ENCODE results near the gene DNAJC7. TPM values are rescaled to one million over a fixed set of nuclear protein-coding genes. Genes with fewer than 3 reads are reported as not detected.

DNAJC7 gene
- total RNA-seq, 4 donors from 2014 or later = 70.1 to 79.6 (median 76.4) TPM

DNA sequence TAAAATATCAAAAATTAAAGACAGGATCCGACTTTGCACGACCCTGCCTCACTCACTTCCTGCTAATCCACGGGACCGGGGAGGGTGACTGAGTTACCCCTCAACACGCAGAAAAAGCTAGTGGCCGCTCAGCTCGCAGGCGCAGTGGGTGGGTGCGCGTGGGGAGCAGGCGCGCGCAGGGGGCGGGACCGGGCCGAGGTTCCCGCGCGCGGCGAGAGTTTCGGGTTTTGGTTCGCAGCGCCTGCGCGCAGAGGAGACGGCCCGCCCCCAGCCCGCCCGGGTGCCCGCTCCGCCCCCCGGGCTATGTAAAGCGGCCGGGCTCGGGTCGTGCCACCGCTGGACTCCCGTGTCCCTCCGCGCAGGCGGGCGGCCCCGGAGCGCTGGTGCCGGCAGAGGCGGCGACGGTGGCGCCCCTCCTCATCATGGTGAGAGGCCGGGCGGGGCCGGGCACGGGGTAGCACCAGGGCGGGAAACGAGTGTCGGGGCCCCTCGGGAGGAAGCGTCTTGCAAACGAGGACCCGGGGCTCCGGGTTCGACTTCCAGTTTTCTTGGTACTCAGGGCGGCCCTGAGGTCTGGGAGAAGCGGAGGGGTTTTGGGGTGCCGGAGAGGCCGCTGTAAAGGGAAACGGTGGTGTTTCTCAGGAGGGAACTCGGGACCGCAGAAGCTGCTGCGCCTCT lies 50.6 kb downstream of the DNAJC7 start, which contains the start of gene CNP:
TSS of gene CNP (plus strand) at position 333 of the 678 bp plus-strand sequence. CDS start at position 423, 90 bp downstream.
- no peak for TF ChIP-seq CTCF (IDR thresholded peaks at IDR 0.05; ENCODE audit: low read depth)

GRCh38 chr17:41965694-41966462 lies 51.4 kb downstream of the DNAJC7 start:
- TF ChIP-seq CTCF (IDR thresholded peaks at IDR 0.05; ENCODE audit: low read depth) = no peak

DNA sequence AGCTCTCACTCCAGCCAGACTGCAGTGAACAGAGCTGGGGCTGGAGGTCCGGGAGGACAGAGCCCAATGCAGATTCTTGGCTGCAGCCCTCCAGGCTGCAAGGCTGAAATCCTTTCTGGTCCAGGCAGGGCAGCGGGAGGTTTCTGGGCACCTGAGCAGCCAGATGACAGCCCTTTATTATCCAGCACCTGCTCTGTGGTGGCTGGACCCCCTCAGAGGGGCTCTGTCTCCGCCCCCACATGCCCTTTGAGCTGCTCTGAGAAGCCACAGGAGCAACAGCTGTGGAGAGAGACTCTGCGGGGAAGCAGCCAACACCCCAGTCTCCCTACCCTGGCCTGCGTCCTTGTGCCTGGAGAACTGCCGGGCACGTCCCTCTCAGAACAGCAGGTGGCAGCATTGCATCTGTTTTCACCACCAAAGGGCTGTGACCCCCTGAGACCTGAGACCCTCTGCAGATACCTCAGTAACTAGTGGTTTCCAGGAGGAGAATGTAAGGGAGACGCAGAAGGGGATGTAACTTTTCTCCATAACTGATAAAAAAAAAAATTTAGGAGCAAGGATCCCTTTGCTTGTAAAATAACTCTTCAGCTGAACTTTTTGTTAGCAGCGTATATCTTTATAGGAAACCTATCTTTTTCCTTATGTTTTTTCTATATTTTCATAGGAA lies 54.3 kb downstream of the DNAJC7 start:
- no peak for TF ChIP-seq CTCF (IDR thresholded peaks at IDR 0.05; ENCODE audit: low read depth)

DNA sequence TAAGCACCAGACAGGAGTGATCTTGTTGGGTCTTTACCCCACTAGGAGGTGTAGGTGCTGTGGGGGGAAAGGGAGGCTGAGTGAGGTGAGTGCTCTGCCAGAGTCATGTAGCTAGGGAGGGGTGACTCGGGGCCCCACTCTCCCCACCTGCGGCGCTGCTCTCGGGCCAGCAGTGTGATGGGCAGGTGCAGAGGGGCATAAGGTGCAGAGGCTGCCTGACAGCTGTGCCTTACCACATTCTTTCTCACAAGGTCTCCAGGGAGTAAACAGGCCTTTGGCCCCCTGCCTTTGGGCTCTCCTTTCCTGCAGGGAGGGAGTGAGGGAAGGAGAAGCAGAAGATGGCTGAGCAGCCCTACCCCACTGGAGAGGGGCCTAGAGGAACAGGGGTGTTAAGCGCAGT lies 55.1 kb downstream of the DNAJC7 start:
- TF ChIP-seq CTCF (IDR thresholded peaks at IDR 0.05; ENCODE audit: low read depth) = no peak

DNA sequence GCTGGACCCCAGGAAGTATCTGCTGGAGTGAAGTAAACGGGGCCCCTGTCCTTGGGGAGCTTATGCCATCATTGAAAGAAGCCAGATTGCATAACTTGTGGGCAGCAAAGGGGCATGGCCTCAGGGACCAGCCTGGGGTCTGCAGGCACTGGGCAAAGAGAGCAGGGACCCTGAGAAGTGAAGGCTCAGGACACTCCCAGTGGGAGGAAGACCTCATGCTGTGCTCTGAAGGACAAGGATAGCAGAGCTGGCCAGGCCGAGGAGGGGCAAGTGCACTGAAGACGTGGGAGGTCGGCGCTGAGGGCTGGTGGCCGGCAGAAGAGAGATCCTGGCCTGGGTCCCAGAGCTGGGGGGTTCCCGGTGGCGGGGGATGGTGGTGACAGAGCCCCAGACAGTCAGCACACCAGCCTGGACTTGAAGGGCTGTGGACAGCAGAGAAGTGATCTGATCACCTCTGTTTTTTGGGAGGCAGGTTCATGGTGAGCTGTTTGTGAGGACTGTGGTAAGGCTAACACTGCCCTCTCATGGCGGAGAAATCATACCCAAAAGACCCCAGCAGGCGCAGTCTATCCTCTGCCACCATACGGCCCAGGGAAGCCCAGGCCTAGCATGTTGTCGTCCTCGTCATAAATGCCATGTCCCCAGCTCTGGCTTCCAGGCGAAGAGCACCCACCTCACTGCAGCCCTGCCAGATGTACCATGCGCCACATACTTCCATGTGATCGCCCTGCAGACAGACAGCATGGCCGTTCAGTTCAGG lies 57.7 kb downstream of the DNAJC7 start:
- no peak for TF ChIP-seq CTCF (IDR thresholded peaks at IDR 0.05; ENCODE audit: low read depth)

DNA sequence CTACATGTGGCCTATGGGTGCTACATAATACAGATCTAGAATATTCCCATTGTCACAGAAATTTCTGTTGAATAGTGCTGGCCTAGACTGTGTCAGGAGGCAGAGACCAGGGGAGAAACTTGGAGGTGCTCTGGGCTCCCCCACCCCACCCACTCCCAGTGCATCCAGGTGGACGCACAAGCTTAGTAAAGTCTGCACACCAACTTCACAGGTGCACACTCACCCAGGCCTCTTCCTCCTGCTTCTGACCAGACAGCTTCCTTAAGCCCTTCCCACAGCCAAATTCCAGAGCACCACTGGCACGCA lies 58.3 kb downstream of the DNAJC7 start:
- TF ChIP-seq CTCF (IDR thresholded peaks at IDR 0.05; ENCODE audit: low read depth) = no peak

Measured in subcutaneous adipose tissue (tissue), 4 donors.